SK-N-SH (cell line): Measurements from ENCODE around the gene CHMP6. TPM values are rescaled to one million over a fixed set of nuclear protein-coding genes. Genes with fewer than 3 reads are reported as not detected.

Experiments used
- CTCF ChIA-PET: fragments of 300-600, 350-600 bp; formaldehyde crosslinking; extraction: SDS; loops from one replicate; lab custom pipeline; 2021; lab: Yijun Ruan, JAX
- POLR2A ChIA-PET: fragments of 350-600 bp; sonication (Branson Sonifier 250); formaldehyde crosslinking; extraction: SDS; loops from one replicate; lab custom pipeline; 2020; ENCODE audit warnings: antibody characterized with exemption, inconsistent platforms; lab: Yijun Ruan, JAX
- DNase-seq: peaks from one replicate; pipeline ENCODE4 v3.0.0; 2012
- H2AFZ ChIP-seq: fragments of 200-600 bp; sonication (generic); 2 replicates; pipeline ENCODE4 v1.8.1; 2016; ENCODE audit warnings: antibody characterized with exemption, mild to moderate bottlenecking, low read depth
- H3F3A ChIP-seq: fragments of 200-600 bp; sonication (generic); replicated peaks from 2 replicates; pipeline ENCODE3; 2016; ENCODE audit warnings: antibody characterized with exemption, mild to moderate bottlenecking; ENCODE audit not compliant: insufficient read depth
- H3K27ac ChIP-seq, 2 experiments: fragments of 200-500 bp in 1 of 2; fragments of 200-600 bp in 1 of 2; sonication (Bioruptor generic) in 1 of 2; sonication (generic), shearing (Covaris generic) in 1 of 2; 2 replicates each; pipeline versions ENCODE4 v1.5.1 to v1.6.1; 2014 to 2016; ENCODE audit warnings: low read depth in 2 of 2, inconsistent platforms in 1 of 2, low read length in 1 of 2, mild to moderate bottlenecking in 1 of 2, mixed read lengths in 1 of 2
- H3K27me3 ChIP-seq: fragments of 200-600 bp; sonication (generic), shearing (Covaris generic); 2 replicates; pipeline ENCODE4 v1.6.1; 2016; ENCODE audit warnings: mixed run types; ENCODE audit not compliant: insufficient read depth
- H3K36me3 ChIP-seq, 2 experiments: fragments of 200-500 bp in 1 of 2; fragments of 200-600 bp in 1 of 2; sonication (Bioruptor generic) in 1 of 2; sonication (generic) in 1 of 2; replicated peaks in 1 of 2; 2 replicates each; pipeline versions ENCODE3 to v1.5.1; 2014 to 2016; ENCODE audit warnings: low read length in 1 of 2, mild to moderate bottlenecking in 1 of 2; ENCODE audit not compliant: insufficient read depth in 2 of 2, control insufficient read depth in 1 of 2
- H3K4me1 ChIP-seq, 2 experiments: fragments of 200-500 bp in 1 of 2; fragments of 200-600 bp in 1 of 2; sonication (Bioruptor generic) in 1 of 2; sonication (generic), shearing (Covaris generic) in 1 of 2; 2 replicates each; pipeline versions ENCODE4 v1.5.1 to v1.6.1; 2014 to 2016; ENCODE audit warnings: low read depth in 1 of 2, low read length in 1 of 2, mixed run types in 1 of 2; ENCODE audit not compliant: insufficient read depth in 2 of 2, control insufficient read depth in 1 of 2
- H3K4me2 ChIP-seq: fragments of 200-600 bp; sonication (generic), shearing (Covaris generic); 2 replicates; pipeline ENCODE4 v1.6.1; 2017; ENCODE audit warnings: mixed run types
- H3K4me3 ChIP-seq, 2 experiments: fragments of 200-500 bp in 1 of 2; fragments of 200-600 bp in 1 of 2; sonication (Bioruptor generic) in 1 of 2; sonication (generic), shearing (Covaris generic) in 1 of 2; 2 replicates each; pipeline versions ENCODE4 v1.5.1 to v1.8.1; 2014 to 2016; ENCODE audit warnings: low read depth in 2 of 2, inconsistent platforms in 1 of 2, low read length in 1 of 2, mild to moderate bottlenecking in 1 of 2, mixed read lengths in 1 of 2, moderate library complexity in 1 of 2
- H3K79me2 ChIP-seq: fragments of 200-600 bp; sonication (generic); 2 replicates; pipeline ENCODE4 v1.8.1; 2017; ENCODE audit warnings: mild to moderate bottlenecking; ENCODE audit not compliant: insufficient read depth
- H3K9ac ChIP-seq: fragments of 200-600 bp; sonication (generic); 2 replicates; pipeline ENCODE4 v1.6.1; 2017; ENCODE audit warnings: mixed run types
- H3K9me2 ChIP-seq: fragments of 200-600 bp; sonication (generic); 2 replicates; pipeline ENCODE4 v1.6.1; 2017; ENCODE audit warnings: mixed run types
- H3K9me3 ChIP-seq: fragments of 200-600 bp; sonication (generic); 2 replicates; pipeline ENCODE4 v1.6.1; 2017; ENCODE audit warnings: mixed run types, mild to moderate bottlenecking, moderate library complexity
- H4K20me1 ChIP-seq: fragments of 200-600 bp; sonication (generic); 2 replicates; pipeline ENCODE4 v1.6.1; 2017; ENCODE audit warnings: mild to moderate bottlenecking, mixed run types; ENCODE audit not compliant: insufficient read depth
- FOXJ3 ChIP-seq: sonication (generic); formaldehyde crosslinking; IDR thresholded peaks from 2 replicates; pipeline ENCODE4 v1.5.1; 2020; ENCODE audit warnings: mild to moderate bottlenecking, missing genetic modification reagents
- JUND ChIP-seq: IDR thresholded peaks from 2 replicates; pipeline ENCODE4 v1.4.0; 2012
- NFIC ChIP-seq: IDR thresholded peaks from 2 replicates; pipeline ENCODE4 v1.4.0; 2012; ENCODE audit warnings: borderline replicate concordance
- RXRA ChIP-seq: IDR thresholded peaks from 2 replicates; pipeline ENCODE4 v1.4.0; 2012; ENCODE audit warnings: low read depth, mild to moderate bottlenecking, borderline replicate concordance
- SIN3A ChIP-seq: IDR thresholded peaks from 2 replicates; pipeline ENCODE4 v1.6.1; 2012; ENCODE audit warnings: low read depth, mild to moderate bottlenecking, low read length, moderate library complexity, borderline replicate concordance
- TEAD4 ChIP-seq: IDR thresholded peaks from 2 replicates; pipeline ENCODE4 v1.4.0; 2012; ENCODE audit warnings: mild to moderate bottlenecking, borderline replicate concordance; ENCODE audit not compliant: insufficient read depth
- WGBS: methylation state at CpG from one replicate; pipeline ENCODE4 v1.1.6; 2017; ENCODE audit warnings: low lambda C conversion rate; 5-methylcytosine and 5-hydroxymethylcytosine counted together
- polyA plus RNA-seq, 3 experiments: library from polyadenylated mRNA; depleted of rRNA; stranded (reverse); fragments of >200 nt; gene quantifications; 2 replicates each; pipeline ENCODE4 v1.2.3, GENCODE V29; 2012
- TF ChIP-seq, protein P1 (sequence below): IDR thresholded peaks from 2 replicates; pipeline ENCODE4; 2012
- TF ChIP-seq, protein P2 (sequence below): IDR thresholded peaks from 2 replicates; pipeline ENCODE4 v1.6.1; 2012; ENCODE audit warnings: mild to moderate bottlenecking, low read depth, low read length, moderate library complexity
- TF ChIP-seq, protein P3 (sequence below): IDR thresholded peaks from 2 replicates; pipeline ENCODE4 v1.4.0; 2012; ENCODE audit warnings: low read depth, borderline replicate concordance

Gene CHMP6
- polyA plus RNA-seq, 1 of the 3 experiments (the other 2 are of a cell fraction): 44.1 TPM

DNA sequence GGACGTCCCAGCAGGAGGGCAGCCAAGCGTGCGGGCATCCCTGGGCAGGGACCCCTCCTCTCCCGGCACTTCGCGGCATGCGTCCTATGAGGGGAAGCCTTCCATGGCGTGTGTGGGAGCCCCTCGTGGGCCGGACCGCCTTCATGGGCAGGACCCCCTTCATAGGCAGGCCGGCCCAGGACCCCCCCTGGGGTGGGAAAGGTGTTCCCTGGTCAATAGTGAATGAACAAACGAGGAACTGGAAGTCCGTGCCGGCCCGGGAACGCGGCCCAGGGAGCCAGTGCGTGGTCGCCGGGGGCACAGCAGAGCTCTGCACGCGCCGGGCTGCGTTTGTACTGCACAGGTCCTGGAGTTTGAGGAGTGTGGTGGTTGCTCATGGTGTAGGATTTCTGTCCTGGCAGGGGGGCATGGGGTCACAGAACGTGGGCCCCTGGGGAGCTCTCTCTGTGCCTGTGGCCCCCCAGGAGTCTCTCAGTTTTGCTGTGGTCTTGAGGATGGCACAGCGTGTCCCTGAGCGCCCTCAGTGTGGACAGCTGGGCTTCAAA, 57.3 kb downstream of the CHMP6 start:
- no peaks in the 10 kb centered on the region for H3K36me3 ChIP-seq
- no peak overlapping the region for H3K9ac ChIP-seq
- no peak overlapping the region for H3K4me3 ChIP-seq
- H3K27ac ChIP-seq: no peak overlapping the region
- no peaks in the 10 kb centered on the region for H3K9me3 ChIP-seq
- H3K79me2 ChIP-seq: peaks cover 24% of the 10 kb centered on the region; the same call in 1 of the 2 replicates
- H3K4me1 ChIP-seq: peaks cover 12 to 60% of the 10 kb centered on the region in 2 experiments; a peak in 3 of 4 replicates
- peaks cover 71% of the 10 kb centered on the region for H4K20me1 ChIP-seq
- no peak for DNase-seq
- no peaks in the 10 kb centered on the region for H3K27me3 ChIP-seq
- ChIA-PET CTCF (interaction anchor here (1.0 to 3.0 kb wide), 4 partner anchors 9 to 53 kb away, joined by 5 to 13 read pairs (median 10); no protein-coding TSS in a partner anchor), POLR2A (no interaction called here)
- no peak overlapping the region for H3K4me2 ChIP-seq
- 96% methylated on average over 28 of the region's 28 CpGs for WGBS
- H3F3A ChIP-seq: no peaks in the 10 kb centered on the region
- no peaks in the 10 kb centered on the region for H3K9me2 ChIP-seq
- TF ChIP-seq, protein P1, sequence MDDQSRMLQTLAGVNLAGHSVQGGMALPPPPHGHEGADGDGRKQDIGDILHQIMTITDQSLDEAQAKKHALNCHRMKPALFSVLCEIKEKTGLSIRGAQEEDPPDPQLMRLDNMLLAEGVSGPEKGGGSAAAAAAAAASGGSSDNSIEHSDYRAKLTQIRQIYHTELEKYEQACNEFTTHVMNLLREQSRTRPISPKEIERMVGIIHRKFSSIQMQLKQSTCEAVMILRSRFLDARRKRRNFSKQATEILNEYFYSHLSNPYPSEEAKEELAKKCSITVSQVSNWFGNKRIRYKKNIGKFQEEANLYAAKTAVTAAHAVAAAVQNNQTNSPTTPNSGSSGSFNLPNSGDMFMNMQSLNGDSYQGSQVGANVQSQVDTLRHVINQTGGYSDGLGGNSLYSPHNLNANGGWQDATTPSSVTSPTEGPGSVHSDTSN: no peak
- TF ChIP-seq, protein P2, sequence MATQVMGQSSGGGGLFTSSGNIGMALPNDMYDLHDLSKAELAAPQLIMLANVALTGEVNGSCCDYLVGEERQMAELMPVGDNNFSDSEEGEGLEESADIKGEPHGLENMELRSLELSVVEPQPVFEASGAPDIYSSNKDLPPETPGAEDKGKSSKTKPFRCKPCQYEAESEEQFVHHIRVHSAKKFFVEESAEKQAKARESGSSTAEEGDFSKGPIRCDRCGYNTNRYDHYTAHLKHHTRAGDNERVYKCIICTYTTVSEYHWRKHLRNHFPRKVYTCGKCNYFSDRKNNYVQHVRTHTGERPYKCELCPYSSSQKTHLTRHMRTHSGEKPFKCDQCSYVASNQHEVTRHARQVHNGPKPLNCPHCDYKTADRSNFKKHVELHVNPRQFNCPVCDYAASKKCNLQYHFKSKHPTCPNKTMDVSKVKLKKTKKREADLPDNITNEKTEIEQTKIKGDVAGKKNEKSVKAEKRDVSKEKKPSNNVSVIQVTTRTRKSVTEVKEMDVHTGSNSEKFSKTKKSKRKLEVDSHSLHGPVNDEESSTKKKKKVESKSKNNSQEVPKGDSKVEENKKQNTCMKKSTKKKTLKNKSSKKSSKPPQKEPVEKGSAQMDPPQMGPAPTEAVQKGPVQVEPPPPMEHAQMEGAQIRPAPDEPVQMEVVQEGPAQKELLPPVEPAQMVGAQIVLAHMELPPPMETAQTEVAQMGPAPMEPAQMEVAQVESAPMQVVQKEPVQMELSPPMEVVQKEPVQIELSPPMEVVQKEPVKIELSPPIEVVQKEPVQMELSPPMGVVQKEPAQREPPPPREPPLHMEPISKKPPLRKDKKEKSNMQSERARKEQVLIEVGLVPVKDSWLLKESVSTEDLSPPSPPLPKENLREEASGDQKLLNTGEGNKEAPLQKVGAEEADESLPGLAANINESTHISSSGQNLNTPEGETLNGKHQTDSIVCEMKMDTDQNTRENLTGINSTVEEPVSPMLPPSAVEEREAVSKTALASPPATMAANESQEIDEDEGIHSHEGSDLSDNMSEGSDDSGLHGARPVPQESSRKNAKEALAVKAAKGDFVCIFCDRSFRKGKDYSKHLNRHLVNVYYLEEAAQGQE: no peak
- TF ChIP-seq FOXJ3 (CRISPR knock-in tag) (no peak), RXRA (no peak), NFIC (no peak), JUND (no peak), SIN3A (no peak), TEAD4 (no peak)
- TF ChIP-seq, protein P3, sequence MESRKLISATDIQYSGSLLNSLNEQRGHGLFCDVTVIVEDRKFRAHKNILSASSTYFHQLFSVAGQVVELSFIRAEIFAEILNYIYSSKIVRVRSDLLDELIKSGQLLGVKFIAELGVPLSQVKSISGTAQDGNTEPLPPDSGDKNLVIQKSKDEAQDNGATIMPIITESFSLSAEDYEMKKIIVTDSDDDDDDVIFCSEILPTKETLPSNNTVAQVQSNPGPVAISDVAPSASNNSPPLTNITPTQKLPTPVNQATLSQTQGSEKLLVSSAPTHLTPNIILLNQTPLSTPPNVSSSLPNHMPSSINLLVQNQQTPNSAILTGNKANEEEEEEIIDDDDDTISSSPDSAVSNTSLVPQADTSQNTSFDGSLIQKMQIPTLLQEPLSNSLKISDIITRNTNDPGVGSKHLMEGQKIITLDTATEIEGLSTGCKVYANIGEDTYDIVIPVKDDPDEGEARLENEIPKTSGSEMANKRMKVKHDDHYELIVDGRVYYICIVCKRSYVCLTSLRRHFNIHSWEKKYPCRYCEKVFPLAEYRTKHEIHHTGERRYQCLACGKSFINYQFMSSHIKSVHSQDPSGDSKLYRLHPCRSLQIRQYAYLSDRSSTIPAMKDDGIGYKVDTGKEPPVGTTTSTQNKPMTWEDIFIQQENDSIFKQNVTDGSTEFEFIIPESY: no peak
- H2AFZ ChIP-seq: no peak overlapping the region
